GM13976 (cell line): Measurements from ENCODE around the gene CFHR1.
"Not testable (repeated sequence)": the region's sequence is repeated elsewhere in the genome, so short reads cannot be mapped to it uniquely, and the experiment has no call there.

Experiments
- DNase-seq: peaks from one replicate; pipeline ENCODE4 v3.0.0; 2012; ENCODE audit warnings: low spot score
- in situ Hi-C: fragments of 300-500 bp; cut with MboI; formaldehyde crosslinking; loops from one replicate; pipeline ENCODE4 v1.12.0; 2022; ENCODE audit warnings: low sequenced_read_pairs, mixed read lengths, inconsistent platforms; ENCODE audit not compliant: unreplicated experiment
- TF ChIP-seq, protein P1 (sequence below): IDR thresholded peaks from 2 replicates; pipeline ENCODE4 v1.5.1; 2012; ENCODE audit warnings: borderline replicate concordance, mild to moderate bottlenecking; ENCODE audit not compliant: insufficient read depth; ENCODE audit errors: extremely low read depth, missing control alignments, control extremely low read depth

CFHR1 gene

DNA sequence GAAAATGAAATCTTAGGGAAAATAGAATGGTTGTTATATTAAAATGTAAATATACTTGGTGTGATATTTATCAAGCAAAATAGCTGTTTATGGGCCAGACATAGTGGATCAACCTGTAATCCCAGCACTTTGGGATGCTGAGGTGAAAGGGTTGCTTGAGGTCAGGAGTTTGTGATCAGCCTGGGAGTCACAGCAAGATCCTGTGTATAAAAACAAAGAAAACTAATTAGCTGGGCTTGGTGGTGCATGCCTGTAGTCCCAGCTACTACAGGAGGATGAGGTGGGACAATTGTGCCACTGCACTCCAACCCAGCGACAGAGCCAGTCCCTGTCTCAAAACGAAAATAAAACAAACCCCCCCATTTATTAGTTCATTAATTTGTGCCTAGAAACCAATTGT, 21.6 kb upstream of the CFHR1 start:
- in situ Hi-C loops: no loop called here
- TF ChIP-seq, protein P1, sequence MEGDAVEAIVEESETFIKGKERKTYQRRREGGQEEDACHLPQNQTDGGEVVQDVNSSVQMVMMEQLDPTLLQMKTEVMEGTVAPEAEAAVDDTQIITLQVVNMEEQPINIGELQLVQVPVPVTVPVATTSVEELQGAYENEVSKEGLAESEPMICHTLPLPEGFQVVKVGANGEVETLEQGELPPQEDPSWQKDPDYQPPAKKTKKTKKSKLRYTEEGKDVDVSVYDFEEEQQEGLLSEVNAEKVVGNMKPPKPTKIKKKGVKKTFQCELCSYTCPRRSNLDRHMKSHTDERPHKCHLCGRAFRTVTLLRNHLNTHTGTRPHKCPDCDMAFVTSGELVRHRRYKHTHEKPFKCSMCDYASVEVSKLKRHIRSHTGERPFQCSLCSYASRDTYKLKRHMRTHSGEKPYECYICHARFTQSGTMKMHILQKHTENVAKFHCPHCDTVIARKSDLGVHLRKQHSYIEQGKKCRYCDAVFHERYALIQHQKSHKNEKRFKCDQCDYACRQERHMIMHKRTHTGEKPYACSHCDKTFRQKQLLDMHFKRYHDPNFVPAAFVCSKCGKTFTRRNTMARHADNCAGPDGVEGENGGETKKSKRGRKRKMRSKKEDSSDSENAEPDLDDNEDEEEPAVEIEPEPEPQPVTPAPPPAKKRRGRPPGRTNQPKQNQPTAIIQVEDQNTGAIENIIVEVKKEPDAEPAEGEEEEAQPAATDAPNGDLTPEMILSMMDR: no peak
- DNase-seq: no peak

DNA sequence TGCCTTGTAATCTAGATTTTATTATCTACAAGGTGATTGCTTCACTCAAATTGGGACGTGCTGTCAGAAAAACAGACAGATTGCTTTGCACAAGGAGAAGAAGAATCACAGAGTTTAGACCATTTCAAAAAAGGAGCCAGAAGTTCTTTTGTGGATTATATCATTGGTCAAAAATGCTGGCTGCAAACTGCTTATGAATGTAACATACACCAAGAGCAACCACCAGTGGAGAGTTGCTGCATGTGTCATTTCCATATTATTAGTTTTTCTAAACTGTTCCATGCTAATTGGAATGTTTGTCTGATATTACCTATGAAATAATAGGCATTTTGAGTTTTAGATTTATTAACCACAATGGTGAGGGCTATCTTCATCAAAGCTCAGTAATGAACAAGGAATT, 17.6 kb upstream of the CFHR1 start:
- DNase-seq, in situ Hi-C loops: not testable (repeated sequence)

DNA sequence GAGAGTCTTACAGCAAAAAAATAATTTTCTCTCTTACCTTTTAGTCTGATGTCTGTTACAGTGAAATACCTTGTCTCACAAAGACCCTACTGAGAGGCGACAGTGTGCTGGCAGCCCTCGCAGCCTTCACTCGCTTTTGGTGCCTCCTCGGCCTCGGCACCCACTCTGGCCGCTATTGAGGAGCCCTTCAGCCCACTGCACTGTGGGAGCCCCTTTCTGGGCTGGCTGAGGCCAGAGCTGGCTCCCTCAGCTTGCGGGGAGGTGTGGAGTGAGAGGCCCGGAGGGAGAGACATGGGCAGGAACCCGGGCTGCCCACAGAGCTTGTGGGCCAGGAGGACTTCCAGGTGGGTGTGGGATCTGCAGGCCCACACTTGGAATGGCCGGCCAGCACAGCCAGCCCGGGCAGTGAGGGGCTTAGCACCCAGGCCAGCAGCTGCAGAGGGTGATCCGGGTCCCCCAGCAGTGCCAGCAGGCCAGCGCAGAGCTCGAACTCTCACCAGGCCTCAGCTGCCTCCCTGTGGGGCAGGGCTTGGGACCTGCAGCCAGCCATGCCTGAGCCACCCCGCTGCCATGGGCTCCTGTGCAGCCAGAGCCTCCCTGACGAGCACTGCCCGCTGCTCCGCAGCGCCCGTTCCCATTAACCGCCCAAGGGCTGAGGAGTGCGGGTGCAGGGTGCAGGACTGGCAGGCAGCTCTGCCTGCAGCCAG, 10.8 kb upstream of the CFHR1 start:
- in situ Hi-C loops: no loop called here
- TF ChIP-seq, protein P1: no peak
- no peak for DNase-seq

DNA sequence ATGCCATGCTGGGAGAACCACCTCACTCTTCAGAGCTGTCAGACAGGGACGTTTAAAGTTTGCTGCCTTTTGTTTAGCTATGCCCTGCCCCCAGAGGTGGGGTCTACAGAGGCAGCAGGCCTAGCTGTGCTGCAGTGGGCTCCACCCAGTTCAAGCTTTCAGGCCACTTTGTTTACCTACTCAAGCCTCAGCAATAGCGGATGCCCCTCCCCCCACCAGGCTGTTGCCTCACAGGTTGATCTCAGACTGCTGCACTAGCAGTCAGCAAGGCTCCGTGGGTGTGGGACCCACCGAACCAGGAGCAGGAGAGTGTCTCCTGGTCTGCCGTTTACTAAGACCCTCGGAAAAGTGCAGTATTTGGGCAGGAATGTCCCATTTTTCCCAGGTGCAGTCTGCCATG, 2.1 kb upstream of the CFHR1 start:
- in situ Hi-C loops, DNase-seq: not testable (repeated sequence)

DNA sequence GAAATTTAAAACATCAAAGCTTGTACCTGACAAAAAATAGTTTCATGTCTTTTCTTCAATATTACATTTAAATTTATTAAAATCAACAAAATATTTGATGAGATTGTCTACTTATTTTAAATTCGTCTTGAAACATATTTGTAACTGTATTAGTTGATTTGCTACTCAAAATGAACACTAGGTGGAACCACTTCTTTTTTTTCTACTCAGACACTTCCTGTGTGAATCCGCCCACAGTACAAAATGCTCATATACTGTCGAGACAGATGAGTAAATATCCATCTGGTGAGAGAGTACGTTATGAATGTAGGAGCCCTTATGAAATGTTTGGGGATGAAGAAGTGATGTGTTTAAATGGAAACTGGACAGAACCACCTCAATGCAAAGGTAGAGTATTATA, 8.3 kb downstream of the CFHR1 start:
- TF ChIP-seq, protein P1: peak; percentile 11
- DNase-seq: peak; percentile 24
- in situ Hi-C loops: not testable (repeated sequence)

DNA sequence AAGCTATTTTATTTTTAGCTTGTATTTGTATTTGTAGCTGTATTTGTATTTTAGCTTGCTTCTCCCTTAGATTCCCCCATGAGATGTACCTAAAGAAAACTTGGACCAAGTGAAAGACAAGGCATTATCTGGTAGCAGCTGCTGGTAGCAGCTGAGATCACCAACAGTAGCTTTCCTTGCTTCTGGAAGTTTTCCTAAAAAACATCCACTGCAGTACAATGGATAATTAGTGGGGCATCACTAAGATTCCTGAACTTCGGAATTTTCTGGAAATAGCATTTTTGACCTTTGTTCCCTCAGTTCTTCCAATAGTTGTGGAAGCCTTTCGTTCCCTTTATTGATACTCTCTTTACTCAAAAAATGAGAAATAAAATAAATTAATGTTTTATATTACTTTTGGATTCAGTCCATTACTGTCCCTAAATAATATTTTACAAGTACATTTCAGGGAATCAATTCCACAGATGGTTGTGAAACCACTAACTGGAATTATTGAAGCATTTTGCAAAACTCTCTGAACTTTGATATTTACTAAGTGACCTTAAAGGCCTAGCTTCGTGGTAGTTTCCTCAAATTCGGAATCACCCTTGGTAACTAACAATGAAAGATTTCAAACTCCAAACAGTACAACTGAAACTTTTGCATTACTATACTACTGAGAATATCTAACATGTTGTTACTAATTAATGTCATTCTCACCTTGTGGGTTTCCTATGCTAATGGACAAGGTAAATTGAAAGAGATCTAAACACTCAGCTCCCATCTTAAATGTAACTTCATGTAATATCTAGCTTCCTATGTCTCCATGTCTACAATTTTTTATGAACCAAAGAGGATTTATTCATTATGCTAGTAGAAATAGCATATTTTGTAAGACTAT, 30.3 kb downstream of the CFHR1 start:
- in situ Hi-C loops: not testable (repeated sequence)

DNA sequence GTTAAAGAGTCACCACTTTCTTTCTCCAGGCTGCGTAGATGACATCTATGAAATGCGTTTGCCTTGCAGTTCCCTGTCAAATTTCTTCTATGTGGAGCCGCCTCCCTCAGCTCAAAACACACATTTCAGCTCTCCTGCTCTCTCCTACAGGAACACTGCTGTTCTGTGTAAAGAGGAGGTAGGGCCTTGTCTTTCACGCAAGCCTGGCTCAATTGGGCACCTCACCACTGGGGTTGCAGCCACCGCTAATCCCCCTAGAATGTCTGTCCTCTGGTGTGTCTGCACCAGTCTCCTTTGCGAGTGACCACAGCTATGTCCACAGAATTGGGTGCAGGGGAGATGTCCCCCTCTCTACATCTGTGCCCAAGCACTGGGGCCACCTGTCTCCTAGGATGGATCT, 36.5 kb downstream of the CFHR1 start:
- TF ChIP-seq, protein P1: no peak
- in situ Hi-C loops: no loop called here
- no peak for DNase-seq

More for the DNA sequence above, 30.3 kb downstream of the CFHR1 start:
- DNase-seq: not testable (repeated sequence)

DNA sequence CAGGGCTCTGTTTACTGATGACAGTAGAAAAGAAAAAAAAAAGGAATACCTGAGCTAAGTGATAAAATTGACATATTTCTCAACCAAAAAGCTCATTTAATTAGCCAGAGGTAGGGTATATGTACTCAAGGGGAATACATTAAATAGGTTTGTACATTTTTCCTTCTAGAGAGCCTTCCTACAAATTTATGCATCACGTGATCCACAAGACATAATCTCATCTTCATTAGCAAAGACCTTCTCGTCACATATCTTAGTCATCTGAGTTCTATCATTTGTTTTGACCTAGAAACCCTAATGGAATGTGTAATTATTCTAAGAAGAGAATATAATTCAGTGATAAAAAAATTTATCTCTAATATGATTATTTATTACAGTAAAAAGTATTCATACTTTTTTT, 37.7 kb downstream of the CFHR1 start:
- TF ChIP-seq, protein P1: no peak
- no peak for DNase-seq
- in situ Hi-C loops: no loop called here
